Mesothelial cell of epicardium (in vitro differentiated cells): Measurements from ENCODE around the gene RABEP2. TPM values are rescaled to one million over a fixed set of nuclear protein-coding genes. Genes with fewer than 3 reads are reported as not detected.
"Not testable (repeated sequence)": the region's sequence is repeated elsewhere in the genome, so short reads cannot be mapped to it uniquely, and the experiment has no call there.

Experiments used
- DNase-seq, 2 experiments: peaks; one replicate each; pipeline ENCODE4 v3.0.0; 2021; ENCODE audit warnings: low spot score in 2 of 2; ENCODE audit not compliant: unreplicated experiment in 2 of 2
- H3K27ac Mint-ChIP-seq: 2 replicates; pipeline ENCODE4 v1.8.0; 2021; ENCODE audit warnings: mixed read lengths
- H3K27me3 Mint-ChIP-seq: 2 replicates; pipeline ENCODE4 v1.8.0; 2021; ENCODE audit warnings: low read depth, mixed read lengths
- H3K36me3 Mint-ChIP-seq: 2 replicates; pipeline ENCODE4 v1.8.0; 2021; ENCODE audit warnings: mixed read lengths
- H3K4me1 Mint-ChIP-seq: 2 replicates; pipeline ENCODE4 v1.8.0; 2021; ENCODE audit warnings: mixed read lengths
- H3K4me3 Mint-ChIP-seq: 2 replicates; pipeline ENCODE4 v1.8.0; 2021; ENCODE audit warnings: mild to moderate bottlenecking, moderate library complexity, mixed read lengths
- H3K9me3 Mint-ChIP-seq: 2 replicates; pipeline ENCODE4 v1.8.0; 2021; ENCODE audit warnings: mixed read lengths
- total RNA-seq: library from RNA; stranded (reverse); gene quantifications from 3 replicates; pipeline ENCODE4 v1.2.1, GENCODE V29; 2021
- TF ChIP-seq, protein P1 (sequence below): fragments of 200-600 bp; sonication (generic); IDR thresholded peaks from one replicate; pipeline ENCODE4 v1.5.0; 2021; ENCODE audit warnings: antibody characterized with exemption; ENCODE audit not compliant: unreplicated experiment

RABEP2 gene
- total RNA-seq, 1 donor from 2014 or later, result 29.7 TPM

GRCh38 chr16:28882551-28883160, 42.4 kb downstream of the RABEP2 start:
- no peak overlapping the region for H3K4me3 Mint-ChIP-seq

DNA sequence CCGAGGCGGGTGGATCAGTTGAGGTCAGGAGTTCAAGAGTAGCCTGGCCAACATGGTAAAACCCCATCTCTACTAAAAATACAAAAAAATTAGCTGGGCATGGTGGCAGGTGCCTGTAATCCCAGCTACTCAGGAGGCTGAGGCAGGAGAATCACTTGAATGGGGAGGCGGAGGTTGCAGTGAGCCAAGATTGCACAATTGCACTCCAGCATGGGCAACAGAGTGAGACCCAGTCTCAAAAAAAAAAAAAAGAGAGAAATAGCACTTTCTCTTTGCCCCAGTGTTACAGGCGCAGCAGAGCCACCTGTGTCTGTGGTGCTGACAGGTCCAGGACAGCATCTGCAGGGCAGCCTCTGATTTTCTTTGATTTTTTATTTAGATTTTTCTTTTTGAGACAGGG, 43.5 kb downstream of the RABEP2 start:
- H3K27ac Mint-ChIP-seq, H3K4me3 Mint-ChIP-seq, H3K27me3 Mint-ChIP-seq, H3K36me3 Mint-ChIP-seq, DNase-seq, H3K9me3 Mint-ChIP-seq, H3K4me1 Mint-ChIP-seq: not testable (repeated sequence)

More at GRCh38 chr16:28882551-28883160, 42.4 kb downstream of the RABEP2 start:
- no peak for DNase-seq
- TF ChIP-seq, protein P1, sequence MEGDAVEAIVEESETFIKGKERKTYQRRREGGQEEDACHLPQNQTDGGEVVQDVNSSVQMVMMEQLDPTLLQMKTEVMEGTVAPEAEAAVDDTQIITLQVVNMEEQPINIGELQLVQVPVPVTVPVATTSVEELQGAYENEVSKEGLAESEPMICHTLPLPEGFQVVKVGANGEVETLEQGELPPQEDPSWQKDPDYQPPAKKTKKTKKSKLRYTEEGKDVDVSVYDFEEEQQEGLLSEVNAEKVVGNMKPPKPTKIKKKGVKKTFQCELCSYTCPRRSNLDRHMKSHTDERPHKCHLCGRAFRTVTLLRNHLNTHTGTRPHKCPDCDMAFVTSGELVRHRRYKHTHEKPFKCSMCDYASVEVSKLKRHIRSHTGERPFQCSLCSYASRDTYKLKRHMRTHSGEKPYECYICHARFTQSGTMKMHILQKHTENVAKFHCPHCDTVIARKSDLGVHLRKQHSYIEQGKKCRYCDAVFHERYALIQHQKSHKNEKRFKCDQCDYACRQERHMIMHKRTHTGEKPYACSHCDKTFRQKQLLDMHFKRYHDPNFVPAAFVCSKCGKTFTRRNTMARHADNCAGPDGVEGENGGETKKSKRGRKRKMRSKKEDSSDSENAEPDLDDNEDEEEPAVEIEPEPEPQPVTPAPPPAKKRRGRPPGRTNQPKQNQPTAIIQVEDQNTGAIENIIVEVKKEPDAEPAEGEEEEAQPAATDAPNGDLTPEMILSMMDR, result no peak
- H3K36me3 Mint-ChIP-seq, result no peaks in the 10 kb centered on the region
- H3K9me3 Mint-ChIP-seq, result no peaks in the 10 kb centered on the region
- H3K27me3 Mint-ChIP-seq, result no peaks in the 10 kb centered on the region
- H3K27ac Mint-ChIP-seq, result no peak overlapping the region
- peaks cover 9% of the 10 kb centered on the region for H3K4me1 Mint-ChIP-seq

GRCh38 chr16:28880955-28881354, 44.1 kb downstream of the RABEP2 start:
- H3K36me3 Mint-ChIP-seq, result no peaks in the 10 kb centered on the region
- H3K27ac Mint-ChIP-seq, result no peak overlapping the region
- DNase-seq, result no peak
- H3K9me3 Mint-ChIP-seq, result no peaks in the 10 kb centered on the region
- TF ChIP-seq, protein P1, result no peak
- peaks cover 9% of the 10 kb centered on the region for H3K4me1 Mint-ChIP-seq
- peak overlapping the region; percentile 52 for H3K4me3 Mint-ChIP-seq
- H3K27me3 Mint-ChIP-seq, result no peaks in the 10 kb centered on the region

GRCh38 chr16:28880589-28880915, 44.5 kb downstream of the RABEP2 start:
- TF ChIP-seq, protein P1, result no peak
- no peak for DNase-seq
- peaks cover 9% of the 10 kb centered on the region for H3K4me1 Mint-ChIP-seq
- H3K27ac Mint-ChIP-seq, result no peak overlapping the region
- no peaks in the 10 kb centered on the region for H3K27me3 Mint-ChIP-seq
- peak overlapping the region; percentile 52 for H3K4me3 Mint-ChIP-seq
- no peaks in the 10 kb centered on the region for H3K9me3 Mint-ChIP-seq
- H3K36me3 Mint-ChIP-seq, result no peaks in the 10 kb centered on the region

DNA sequence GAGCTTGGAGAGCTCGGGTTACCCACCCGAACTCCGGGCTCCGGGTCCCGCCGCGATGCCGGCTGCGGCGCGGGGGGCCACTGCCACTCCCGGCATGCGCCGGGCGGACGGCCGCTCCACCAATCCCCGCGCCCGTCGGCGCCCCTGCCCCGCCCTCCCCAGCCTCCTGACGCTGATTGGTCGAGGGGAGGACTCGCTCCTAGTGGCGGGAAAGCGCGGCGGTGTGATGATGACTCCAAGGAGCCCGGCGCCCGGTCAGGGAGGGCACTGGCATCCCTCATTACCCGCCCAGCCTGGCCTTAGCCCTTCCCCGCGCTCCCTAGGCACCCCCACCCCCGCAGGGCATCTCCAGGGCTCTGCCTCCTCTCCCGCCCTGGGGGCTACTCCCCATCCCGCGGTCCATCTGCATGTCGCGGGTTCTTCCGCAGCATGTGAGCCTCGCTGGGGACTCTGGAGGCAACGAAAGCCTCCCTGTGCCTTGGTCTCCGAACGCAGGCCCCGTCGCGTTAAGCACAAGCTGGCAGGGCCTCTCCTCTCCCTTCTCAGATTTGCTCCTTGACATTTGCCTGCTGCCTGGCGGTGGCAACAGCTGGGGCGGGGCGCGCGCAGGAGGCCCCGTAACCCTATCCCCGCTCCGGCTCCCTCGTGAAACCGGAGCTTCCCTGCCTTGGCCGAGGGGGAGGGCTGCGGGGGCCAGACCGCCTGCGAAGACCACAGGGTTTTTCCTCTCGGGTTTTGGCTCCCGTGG, 45.0 kb downstream of the RABEP2 start:
- TF ChIP-seq, protein P1, result no peak
- Mint-ChIP-seq H3K4me3 (peak overlapping the region; percentile 72), H3K36me3 (no peaks in the 10 kb centered on the region), H3K27ac (no peak overlapping the region), H3K9me3 (no peaks in the 10 kb centered on the region), H3K4me1 (peaks cover 9% of the 10 kb centered on the region), H3K27me3 (no peaks in the 10 kb centered on the region)
- DNase-seq, result peak; percentile 77 to 78

DNA sequence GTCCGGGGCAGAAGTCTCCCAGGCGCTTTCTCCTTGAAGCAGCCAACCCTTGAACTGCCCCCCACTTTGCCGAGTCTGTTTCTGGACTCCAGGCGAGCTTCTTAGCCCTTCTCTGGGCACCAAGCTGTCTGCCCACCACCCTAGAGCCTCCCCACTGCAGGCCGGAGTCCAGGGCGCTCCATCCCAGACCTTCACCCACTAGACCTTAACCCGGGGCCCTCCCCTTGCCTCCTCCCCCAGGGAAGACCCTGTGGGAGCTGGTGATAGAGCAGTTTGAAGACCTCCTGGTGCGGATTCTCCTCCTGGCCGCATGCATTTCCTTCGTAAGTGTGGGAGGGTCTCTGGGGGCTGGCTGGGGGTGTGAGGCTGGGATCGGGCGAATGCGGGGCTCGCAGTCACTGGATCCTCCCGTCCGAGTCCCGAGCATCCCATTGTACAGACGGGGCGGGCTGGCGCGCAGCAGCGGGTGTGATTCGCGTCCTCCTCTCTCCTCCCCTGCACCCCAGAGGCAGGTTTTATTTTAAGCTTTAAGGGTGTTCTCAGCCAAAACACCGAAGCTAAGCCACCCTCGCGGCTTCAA, 45.7 kb downstream of the RABEP2 start:
- H3K4me1 Mint-ChIP-seq, result peaks cover 9% of the 10 kb centered on the region
- TF ChIP-seq, protein P1, result no peak
- H3K36me3 Mint-ChIP-seq, result peaks cover under 1% of the 10 kb centered on the region
- H3K9me3 Mint-ChIP-seq, result no peaks in the 10 kb centered on the region
- DNase-seq, result no peak
- H3K27ac Mint-ChIP-seq, result no peak overlapping the region
- H3K4me3 Mint-ChIP-seq, result peak overlapping the region; percentile 72
- H3K27me3 Mint-ChIP-seq, result no peaks in the 10 kb centered on the region
